C4-2B (cell line): ENCODE data around the gene C7.

Source experiments
- ZFX ChIP-seq: fragments of 450-650 bp; IDR thresholded peaks from 2 replicates; pipeline ENCODE4 v1.6.1; 2017
- TF ChIP-seq, protein P1 (sequence below): fragments of 450-650 bp; conservative IDR thresholded peaks from 2 replicates; pipeline ENCODE4 v1.5.1; 2017; ENCODE audit warnings: mild to moderate bottlenecking

DNA sequence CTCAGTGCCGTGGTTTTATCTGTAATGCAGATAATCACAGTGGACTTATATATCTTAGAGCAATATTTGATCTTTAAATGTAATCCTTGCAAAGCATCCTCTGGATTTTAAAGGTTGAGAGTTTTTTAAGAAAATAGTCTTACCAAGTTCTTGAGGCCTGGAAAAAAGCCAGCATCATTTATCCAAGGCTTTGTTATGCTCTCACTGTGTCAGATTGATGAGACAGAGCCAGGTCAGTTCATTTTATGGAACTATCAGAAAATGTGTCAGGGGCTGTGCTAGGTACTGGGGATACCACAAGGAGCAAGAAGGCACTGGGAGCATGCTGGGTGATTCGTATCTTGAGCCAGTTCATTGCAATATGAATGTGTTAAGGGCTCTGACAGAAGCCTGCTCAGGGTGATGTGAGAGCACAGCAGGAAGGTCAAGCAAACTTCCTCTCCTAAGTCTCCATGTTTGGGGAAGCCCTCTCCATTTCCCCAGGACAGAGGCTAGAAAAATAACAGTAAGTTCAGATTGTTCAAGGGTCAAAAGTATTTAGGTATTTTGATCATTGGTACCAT is 19.7 kb downstream of the C7 start:
- TF ChIP-seq, protein P1, sequence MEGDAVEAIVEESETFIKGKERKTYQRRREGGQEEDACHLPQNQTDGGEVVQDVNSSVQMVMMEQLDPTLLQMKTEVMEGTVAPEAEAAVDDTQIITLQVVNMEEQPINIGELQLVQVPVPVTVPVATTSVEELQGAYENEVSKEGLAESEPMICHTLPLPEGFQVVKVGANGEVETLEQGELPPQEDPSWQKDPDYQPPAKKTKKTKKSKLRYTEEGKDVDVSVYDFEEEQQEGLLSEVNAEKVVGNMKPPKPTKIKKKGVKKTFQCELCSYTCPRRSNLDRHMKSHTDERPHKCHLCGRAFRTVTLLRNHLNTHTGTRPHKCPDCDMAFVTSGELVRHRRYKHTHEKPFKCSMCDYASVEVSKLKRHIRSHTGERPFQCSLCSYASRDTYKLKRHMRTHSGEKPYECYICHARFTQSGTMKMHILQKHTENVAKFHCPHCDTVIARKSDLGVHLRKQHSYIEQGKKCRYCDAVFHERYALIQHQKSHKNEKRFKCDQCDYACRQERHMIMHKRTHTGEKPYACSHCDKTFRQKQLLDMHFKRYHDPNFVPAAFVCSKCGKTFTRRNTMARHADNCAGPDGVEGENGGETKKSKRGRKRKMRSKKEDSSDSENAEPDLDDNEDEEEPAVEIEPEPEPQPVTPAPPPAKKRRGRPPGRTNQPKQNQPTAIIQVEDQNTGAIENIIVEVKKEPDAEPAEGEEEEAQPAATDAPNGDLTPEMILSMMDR: no peak
- no peak for TF ChIP-seq ZFX
